GM12865 (cell line): ENCODE measurements around the gene UBE2J2.
A peak's percentile ranks its signal among the peaks of the same experiment; 100 is the strongest.
"Not testable (repeated sequence)": the region's sequence is repeated elsewhere in the genome, so short reads cannot be mapped to it uniquely, and the experiment has no call there.

ENCODE experiments used
- DNase-seq: peaks from one replicate; pipeline ENCODE4 v3.0.0; 2010; ENCODE audit warnings: low read depth
- H3K4me3 ChIP-seq: 2 replicates; pipeline ENCODE4 v1.5.1; 2011; ENCODE audit warnings: mild to moderate bottlenecking, low read depth, low read length, control low read depth
- TF ChIP-seq, protein P1 (sequence below): IDR thresholded peaks from 2 replicates; pipeline ENCODE4 v1.5.1; 2011; ENCODE audit warnings: low read length, control low read depth, low read depth, inconsistent platforms; ENCODE audit not compliant: insufficient read depth; ENCODE audit errors: missing control alignments

The UBE2J2 gene

DNA sequence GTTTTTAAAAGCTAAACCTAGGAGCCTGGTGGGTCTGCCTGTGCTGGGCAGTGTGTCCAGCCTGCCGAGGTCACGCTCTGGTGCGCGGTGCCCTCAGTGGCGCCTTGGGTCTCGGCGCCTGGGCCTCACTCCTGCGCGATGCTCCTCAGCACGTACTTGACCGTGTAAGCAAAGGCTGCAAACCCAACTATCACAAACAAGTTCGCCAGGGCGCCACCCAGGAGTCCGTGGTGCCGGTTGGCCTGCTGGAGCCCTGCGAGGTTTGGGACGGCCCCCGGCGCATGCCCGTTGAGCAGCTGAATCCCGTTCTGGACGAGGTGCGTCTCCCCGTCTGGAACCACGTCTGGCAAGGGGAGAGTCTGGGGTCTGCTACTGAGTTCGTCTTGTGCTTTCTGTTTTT is 18.6 kb downstream of the UBE2J2 start:
- DNase-seq = no peak
- H3K4me3 ChIP-seq = no peak overlapping the region
- TF ChIP-seq, protein P1, sequence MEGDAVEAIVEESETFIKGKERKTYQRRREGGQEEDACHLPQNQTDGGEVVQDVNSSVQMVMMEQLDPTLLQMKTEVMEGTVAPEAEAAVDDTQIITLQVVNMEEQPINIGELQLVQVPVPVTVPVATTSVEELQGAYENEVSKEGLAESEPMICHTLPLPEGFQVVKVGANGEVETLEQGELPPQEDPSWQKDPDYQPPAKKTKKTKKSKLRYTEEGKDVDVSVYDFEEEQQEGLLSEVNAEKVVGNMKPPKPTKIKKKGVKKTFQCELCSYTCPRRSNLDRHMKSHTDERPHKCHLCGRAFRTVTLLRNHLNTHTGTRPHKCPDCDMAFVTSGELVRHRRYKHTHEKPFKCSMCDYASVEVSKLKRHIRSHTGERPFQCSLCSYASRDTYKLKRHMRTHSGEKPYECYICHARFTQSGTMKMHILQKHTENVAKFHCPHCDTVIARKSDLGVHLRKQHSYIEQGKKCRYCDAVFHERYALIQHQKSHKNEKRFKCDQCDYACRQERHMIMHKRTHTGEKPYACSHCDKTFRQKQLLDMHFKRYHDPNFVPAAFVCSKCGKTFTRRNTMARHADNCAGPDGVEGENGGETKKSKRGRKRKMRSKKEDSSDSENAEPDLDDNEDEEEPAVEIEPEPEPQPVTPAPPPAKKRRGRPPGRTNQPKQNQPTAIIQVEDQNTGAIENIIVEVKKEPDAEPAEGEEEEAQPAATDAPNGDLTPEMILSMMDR = no peak

DNA sequence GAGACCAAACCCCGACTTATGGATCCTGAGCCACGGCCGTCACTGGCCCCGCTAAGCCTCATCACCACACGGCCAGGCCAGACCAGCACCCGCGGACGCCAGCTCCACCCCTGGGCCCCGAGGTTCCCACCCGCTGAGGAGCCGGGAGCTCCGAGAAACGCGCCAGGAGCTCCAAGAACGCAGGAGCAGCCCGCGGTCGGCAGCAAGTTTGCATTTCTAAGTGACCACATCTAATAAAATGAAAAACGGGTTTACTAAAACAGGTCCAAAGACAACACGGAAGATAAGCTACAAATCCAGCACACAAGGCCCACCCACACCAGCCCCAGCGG is 19.0 kb downstream of the UBE2J2 start:
- no peak overlapping the region for H3K4me3 ChIP-seq
- no peak for DNase-seq
- TF ChIP-seq, protein P1 = no peak

DNA sequence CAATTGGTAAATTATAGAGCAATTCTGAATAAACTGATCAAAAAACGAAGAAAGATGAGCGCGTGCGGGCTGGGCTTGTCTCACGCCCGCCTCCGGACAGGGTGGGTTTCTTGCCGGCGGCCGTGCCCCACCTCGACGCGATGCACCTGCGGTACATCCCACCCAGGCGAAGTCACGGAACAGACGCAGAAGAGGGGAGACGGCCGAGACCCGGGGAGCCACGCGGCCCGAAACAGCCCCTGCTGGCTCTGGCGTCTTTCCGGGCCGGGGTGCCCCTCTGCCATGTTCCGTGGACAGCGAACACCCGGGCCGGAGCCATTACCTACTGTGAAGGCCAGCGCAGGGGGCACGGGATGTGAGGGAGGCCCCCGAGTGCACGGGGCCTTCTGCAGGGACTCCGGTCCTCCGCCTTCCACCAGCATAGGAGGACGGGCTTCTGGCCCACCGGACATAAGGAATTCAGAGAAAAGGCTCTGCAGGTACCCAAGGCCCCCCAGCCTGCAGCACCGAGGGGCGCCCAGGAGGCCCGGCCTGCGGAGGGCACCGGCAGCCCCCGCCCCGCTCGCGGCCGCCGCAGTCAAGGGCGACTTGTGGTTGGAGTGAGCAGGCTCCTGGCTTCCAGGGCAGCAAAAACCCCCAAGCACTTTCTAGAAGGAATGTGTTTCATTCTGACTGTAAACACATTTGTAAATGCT is 19.5 kb downstream of the UBE2J2 start:
- DNase-seq = no peak
- TF ChIP-seq, protein P1 = no peak
- H3K4me3 ChIP-seq = no peak overlapping the region

DNA sequence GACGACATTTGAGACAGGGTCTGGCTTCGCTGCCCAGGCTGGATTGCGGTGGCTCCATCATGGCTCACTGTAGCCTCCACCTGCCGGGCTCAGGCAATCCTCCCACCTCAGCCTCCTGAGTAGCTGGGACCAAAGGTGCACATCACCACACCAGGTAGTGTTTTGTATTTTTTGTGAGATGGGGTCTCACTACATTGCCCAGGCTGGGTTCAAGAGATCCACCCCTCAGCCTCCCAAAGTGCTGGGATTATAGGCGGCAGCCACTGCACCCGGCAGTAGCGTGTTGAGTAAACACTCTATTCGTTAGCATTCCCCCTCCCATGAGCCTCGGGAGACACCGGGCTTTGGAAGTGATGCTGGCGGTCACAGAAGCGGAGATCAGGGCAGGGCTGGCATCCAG is 20.3 kb downstream of the UBE2J2 start:
- no peak for DNase-seq
- TF ChIP-seq, protein P1 = no peak
- H3K4me3 ChIP-seq = no peak overlapping the region

GRCh38 chr1:1250786-1251284 is 22.8 kb downstream of the UBE2J2 start:
- TF ChIP-seq, protein P1 = no peak
- H3K4me3 ChIP-seq = peak overlapping the region; percentile 26
- DNase-seq = peak; percentile 81

DNA sequence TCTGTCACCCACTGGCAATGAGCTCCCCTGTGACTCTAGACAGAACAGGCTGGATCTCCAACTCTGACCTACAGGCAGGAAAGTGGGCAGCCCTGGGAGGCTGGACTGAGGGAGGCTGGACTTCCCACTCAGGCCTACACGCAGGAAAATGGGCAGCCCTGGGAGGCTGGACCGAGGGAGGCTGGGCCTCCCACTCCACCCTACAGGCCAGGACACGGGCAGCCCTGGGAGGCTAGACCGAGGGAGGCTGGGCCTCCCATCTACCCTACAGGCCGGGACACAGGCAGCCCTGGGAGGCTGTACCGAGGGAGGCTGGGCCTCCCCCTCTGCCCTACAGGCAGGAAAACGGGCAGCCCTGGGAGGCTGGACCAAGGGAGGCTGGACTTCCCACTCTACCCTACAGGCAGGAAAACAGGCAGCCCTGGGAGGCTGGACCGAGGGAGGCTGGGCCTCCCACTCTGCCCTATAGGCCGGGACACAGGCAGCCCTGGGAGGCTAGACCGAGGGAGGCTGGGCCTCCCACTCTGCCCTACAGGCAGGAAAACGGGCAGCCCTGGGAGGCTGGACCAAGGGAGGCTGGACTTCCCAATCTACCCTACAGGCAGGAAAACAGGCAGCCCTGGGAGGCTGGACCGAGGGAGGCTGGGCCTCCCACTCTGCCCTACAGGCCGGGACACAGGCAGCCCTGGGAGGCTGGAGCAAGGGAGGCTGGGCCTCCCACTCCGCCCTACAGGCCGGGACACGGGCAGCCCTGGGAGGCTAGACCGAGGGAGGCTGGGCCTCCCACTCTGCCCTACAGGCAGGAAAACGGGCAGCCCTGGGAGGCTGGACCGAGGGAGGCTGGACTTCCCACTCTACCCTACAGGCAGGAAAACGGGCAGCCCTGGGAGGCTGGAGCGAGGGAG is 25.4 kb downstream of the UBE2J2 start:
- DNase-seq, H3K4me3 ChIP-seq: not testable (repeated sequence)

DNA sequence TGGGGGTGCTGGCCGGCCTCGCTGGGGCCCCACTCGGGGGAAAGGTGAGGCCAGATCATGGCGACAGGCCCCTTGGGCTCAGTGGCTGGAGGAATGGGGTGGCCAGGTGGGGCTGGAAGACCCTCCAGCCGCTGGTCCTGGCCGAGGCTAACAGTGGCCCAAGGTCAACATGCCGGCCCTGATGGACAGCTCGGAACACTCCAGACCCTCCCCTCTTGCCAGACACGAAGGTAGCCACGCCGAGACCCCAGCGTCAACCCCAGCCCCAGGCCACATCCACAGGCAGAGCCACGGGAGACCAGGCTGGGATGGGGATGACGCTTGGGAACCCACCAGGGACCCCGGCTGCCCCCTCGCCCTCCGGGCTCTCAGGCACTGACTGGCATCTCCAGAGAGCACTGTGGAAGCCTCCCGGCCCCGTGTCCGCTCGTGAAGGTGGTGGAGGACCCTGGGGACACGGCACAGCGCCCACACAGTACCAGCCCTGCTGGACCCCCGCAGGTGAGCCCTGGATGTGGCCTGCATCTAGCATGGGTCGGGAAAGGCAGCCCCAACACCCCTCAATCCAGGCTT is 26.2 kb downstream of the UBE2J2 start:
- H3K4me3 ChIP-seq = no peak overlapping the region
- TF ChIP-seq, protein P1 = no peak
- DNase-seq = no peak
